Lower leg skin (tissue), 3 donors: ENCODE data around the gene DUSP22.

ENCODE experiments used
- CTCF ChIP-seq, 3 donors: fragments of 450-650 bp; IDR thresholded peaks; one replicate each; pipeline ENCODE4 v1.5.1; 2016; ENCODE audit warnings: antibody characterized with exemption in 3 of 3, mild to moderate bottlenecking in 3 of 3, moderate library complexity in 2 of 3
- POLR2A ChIP-seq, 2 donors: fragments of 450-650 bp; IDR thresholded peaks; one replicate each; pipeline ENCODE4 v1.6.1; 2016 to 2017; ENCODE audit warnings: antibody characterized with exemption in 2 of 2, mild to moderate bottlenecking in 1 of 2, moderate library complexity in 1 of 2

- no peak for TF ChIP-seq CTCF (IDR thresholded peaks at IDR 0.05)
- no peak for TF ChIP-seq POLR2A (IDR thresholded peaks at IDR 0.05)
Measured at GRCh38 chr6:303263-303662, 11.0 kb downstream of the DUSP22 start.
